Measurements from ENCODE around the gene ERG.

DNA sequence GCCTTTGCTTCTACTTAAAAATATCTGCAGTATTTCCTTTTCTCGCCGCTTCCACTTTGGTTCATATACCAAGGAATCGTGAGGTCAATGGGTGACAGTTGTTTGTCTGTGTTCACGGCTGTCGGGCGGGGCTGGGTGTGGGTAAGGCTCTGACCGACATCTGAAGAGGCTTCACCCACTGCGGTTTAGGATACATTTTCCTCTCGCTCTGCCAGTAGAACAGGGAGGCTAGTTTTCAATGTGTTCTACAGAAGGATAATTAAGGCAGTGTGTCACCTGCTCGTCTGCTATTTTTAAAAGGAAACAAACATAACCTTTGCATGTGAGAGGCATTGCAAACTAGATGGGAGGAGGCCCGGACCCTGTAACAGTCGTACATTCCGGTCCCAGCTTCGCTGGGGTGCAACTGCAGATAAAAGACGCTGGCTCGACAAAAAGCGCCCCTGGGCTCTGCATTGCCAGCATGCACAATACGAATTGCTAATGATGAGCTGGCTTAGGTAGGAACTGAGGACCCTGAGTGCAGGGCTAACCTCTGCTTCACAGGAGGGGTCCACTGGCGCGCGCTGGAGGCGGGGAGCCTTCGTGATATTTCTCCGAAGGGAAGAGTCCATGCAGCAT lies 8.5 kb upstream of the ERG start:
- TF ChIP-seq CTCF (IDR thresholded peaks at IDR 0.05) (no peak), POLR2A (IDR thresholded peaks at IDR 0.05; ENCODE audit: low read length) (no peak), SREBF2 (IDR thresholded peaks at IDR 0.05) (no peak), PHF8 (IDR thresholded peaks at IDR 0.05; ENCODE audit: borderline replicate concordance, low read depth) (no peak), HOXB5 (CRISPR knock-in tag; IDR thresholded peaks at IDR 0.05) (no peak), FOSB (CRISPR knock-in tag; IDR thresholded peaks at IDR 0.05) (no peak), HOXB13 (CRISPR knock-in tag; IDR thresholded peaks at IDR 0.05; ENCODE audit: low read depth) (no peak), GATA3 (IDR thresholded peaks at IDR 0.05; ENCODE audit: borderline replicate concordance) (no peak), ATOH8 (CRISPR knock-in tag; IDR thresholded peaks at IDR 0.05; ENCODE audit: low read depth) (no peak)
- TF ChIP-seq, protein P1, sequence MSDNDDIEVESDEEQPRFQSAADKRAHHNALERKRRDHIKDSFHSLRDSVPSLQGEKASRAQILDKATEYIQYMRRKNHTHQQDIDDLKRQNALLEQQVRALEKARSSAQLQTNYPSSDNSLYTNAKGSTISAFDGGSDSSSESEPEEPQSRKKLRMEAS (IDR thresholded peaks at IDR 0.05) = no peak
- TF ChIP-seq, protein P2, sequence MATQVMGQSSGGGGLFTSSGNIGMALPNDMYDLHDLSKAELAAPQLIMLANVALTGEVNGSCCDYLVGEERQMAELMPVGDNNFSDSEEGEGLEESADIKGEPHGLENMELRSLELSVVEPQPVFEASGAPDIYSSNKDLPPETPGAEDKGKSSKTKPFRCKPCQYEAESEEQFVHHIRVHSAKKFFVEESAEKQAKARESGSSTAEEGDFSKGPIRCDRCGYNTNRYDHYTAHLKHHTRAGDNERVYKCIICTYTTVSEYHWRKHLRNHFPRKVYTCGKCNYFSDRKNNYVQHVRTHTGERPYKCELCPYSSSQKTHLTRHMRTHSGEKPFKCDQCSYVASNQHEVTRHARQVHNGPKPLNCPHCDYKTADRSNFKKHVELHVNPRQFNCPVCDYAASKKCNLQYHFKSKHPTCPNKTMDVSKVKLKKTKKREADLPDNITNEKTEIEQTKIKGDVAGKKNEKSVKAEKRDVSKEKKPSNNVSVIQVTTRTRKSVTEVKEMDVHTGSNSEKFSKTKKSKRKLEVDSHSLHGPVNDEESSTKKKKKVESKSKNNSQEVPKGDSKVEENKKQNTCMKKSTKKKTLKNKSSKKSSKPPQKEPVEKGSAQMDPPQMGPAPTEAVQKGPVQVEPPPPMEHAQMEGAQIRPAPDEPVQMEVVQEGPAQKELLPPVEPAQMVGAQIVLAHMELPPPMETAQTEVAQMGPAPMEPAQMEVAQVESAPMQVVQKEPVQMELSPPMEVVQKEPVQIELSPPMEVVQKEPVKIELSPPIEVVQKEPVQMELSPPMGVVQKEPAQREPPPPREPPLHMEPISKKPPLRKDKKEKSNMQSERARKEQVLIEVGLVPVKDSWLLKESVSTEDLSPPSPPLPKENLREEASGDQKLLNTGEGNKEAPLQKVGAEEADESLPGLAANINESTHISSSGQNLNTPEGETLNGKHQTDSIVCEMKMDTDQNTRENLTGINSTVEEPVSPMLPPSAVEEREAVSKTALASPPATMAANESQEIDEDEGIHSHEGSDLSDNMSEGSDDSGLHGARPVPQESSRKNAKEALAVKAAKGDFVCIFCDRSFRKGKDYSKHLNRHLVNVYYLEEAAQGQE (IDR thresholded peaks at IDR 0.05) = no peak

Data from A549 (cell line).